Natural killer cell treated with Interleukin-12 subunit alpha and Interleukin-12 subunit beta and Interleukin-15 and Interleukin-18, amount 100 ng/mL, for 72 hours (primary cell): ENCODE results near the gene CHKB. TPM values are rescaled to one million over a fixed set of nuclear protein-coding genes. Genes with fewer than 3 reads are reported as not detected.

Experiments
- ATAC-seq, 2 donors: fragments of 150-1000 bp; cut with Tn5 transposase in 1 of 2; sonication (Bioruptor Pico), chemical (Tn5 transposase) in 1 of 2; 2 replicates each; pipeline ENCODE4 v1.10.0; 2021
- DNase-seq: peaks from one replicate; pipeline ENCODE4 v3.0.0; 2022; ENCODE audit warnings: low spot score
- H3K27ac Mint-ChIP-seq, 2 donors: 1 replicate in 1 of 2; 2 replicates in 1 of 2; pipeline ENCODE4 v1.8.0; 2022; ENCODE audit warnings: mixed read lengths in 2 of 2, mild to moderate bottlenecking in 1 of 2, moderate library complexity in 1 of 2
- H3K27me3 Mint-ChIP-seq, 2 donors: 1 replicate in 1 of 2; 2 replicates in 1 of 2; pipeline ENCODE4 v1.8.0; 2022; ENCODE audit warnings: mixed read lengths in 2 of 2
- H3K36me3 Mint-ChIP-seq: one replicate; pipeline ENCODE4 v1.8.0; 2022; ENCODE audit warnings: mixed read lengths
- H3K4me1 Mint-ChIP-seq, 2 donors: 1 replicate in 1 of 2; 2 replicates in 1 of 2; pipeline ENCODE4 v1.8.0; 2022; ENCODE audit warnings: low read depth in 2 of 2, mixed read lengths in 2 of 2, mild to moderate bottlenecking in 1 of 2
- H3K4me3 Mint-ChIP-seq: one replicate; pipeline ENCODE4 v1.8.0; 2022; ENCODE audit warnings: mixed read lengths
- H3K9me3 Mint-ChIP-seq: 2 replicates; pipeline ENCODE4 v1.8.0; 2022; ENCODE audit warnings: mixed read lengths
- total RNA-seq, 2 donors: library from RNA; stranded (reverse); gene quantifications; one replicate each; pipeline ENCODE4 v1.2.3, GENCODE V29; 2022

The CHKB gene
- total RNA-seq, 2 donors from 2014 or later, result 120 to 130 TPM

- DNase-seq (peak; percentile 60), ATAC-seq (no peak)
- Mint-ChIP-seq H3K4me1 (peaks cover 7 to 16% of the 10 kb centered on the region in 2 donors), H3K27me3 (no peaks in the 10 kb centered on the region), H3K9me3 (no peaks in the 10 kb centered on the region), H3K4me3 (no peak within 1 kb of the TSS), H3K36me3 (no peaks in the 10 kb centered on the region), H3K27ac (no peak within 1 kb of the TSS)
Observed at GRCh38 chr22:50577987-50578775, 4.5 kb downstream of the CHKB start, which contains the start of gene CPT1B. CPT1B (minus strand) TSS chr22:50578427; CDS start chr22:50577915, 512 bp downstream.

- H3K36me3 Mint-ChIP-seq, result no peaks in the 10 kb centered on the region
- H3K4me1 Mint-ChIP-seq, result peaks cover 7 to 16% of the 10 kb centered on the region in 2 donors
- ATAC-seq (no peak), DNase-seq (no peak)
- H3K4me3 Mint-ChIP-seq, result no peak overlapping the region
- no peaks in the 10 kb centered on the region for H3K27me3 Mint-ChIP-seq
- H3K9me3 Mint-ChIP-seq, result no peaks in the 10 kb centered on the region
- H3K27ac Mint-ChIP-seq, result no peak overlapping the region
Observed at GRCh38 chr22:50577697-50577986, 5.0 kb downstream of the CHKB start.

GRCh38 chr22:50576806-50577696 is 5.6 kb downstream of the CHKB start:
- ATAC-seq, result no peak
- Mint-ChIP-seq H3K27ac (no peak overlapping the region), H3K9me3 (no peaks in the 10 kb centered on the region), H3K36me3 (no peaks in the 10 kb centered on the region), H3K4me1 (peaks cover 7 to 16% of the 10 kb centered on the region in 2 donors), H3K4me3 (no peak overlapping the region), H3K27me3 (no peaks in the 10 kb centered on the region)
- DNase-seq, result no peak

GRCh38 chr22:50576070-50576469 is 6.6 kb downstream of the CHKB start:
- H3K36me3 Mint-ChIP-seq, result no peaks in the 10 kb centered on the region
- H3K9me3 Mint-ChIP-seq, result no peaks in the 10 kb centered on the region
- H3K4me3 Mint-ChIP-seq, result no peak overlapping the region
- DNase-seq (no peak), ATAC-seq (no peak)
- H3K27me3 Mint-ChIP-seq, result no peaks in the 10 kb centered on the region
- peaks cover 7 to 16% of the 10 kb centered on the region in 2 donors for H3K4me1 Mint-ChIP-seq
- no peak overlapping the region for H3K27ac Mint-ChIP-seq

GRCh38 chr22:50575426-50575941 is 7.2 kb downstream of the CHKB start:
- Mint-ChIP-seq H3K4me1 (peaks cover 7 to 15% of the 10 kb centered on the region in 2 donors), H3K36me3 (no peaks in the 10 kb centered on the region), H3K9me3 (no peaks in the 10 kb centered on the region), H3K27ac (no peak overlapping the region), H3K4me3 (no peak overlapping the region), H3K27me3 (no peaks in the 10 kb centered on the region)
- ATAC-seq (no peak), DNase-seq (no peak)

- H3K27ac Mint-ChIP-seq, result no peak overlapping the region
- H3K36me3 Mint-ChIP-seq, result no peaks in the 10 kb centered on the region
- H3K27me3 Mint-ChIP-seq, result no peaks in the 10 kb centered on the region
- no peak overlapping the region for H3K4me3 Mint-ChIP-seq
- H3K4me1 Mint-ChIP-seq, result peaks cover 0 to 7% of the 10 kb centered on the region in 2 donors
- no peak for ATAC-seq
- DNase-seq, result no peak
- no peaks in the 10 kb centered on the region for H3K9me3 Mint-ChIP-seq
Observed at GRCh38 chr22:50574383-50574755, 8.3 kb downstream of the CHKB start.

- no peak overlapping the region for H3K27ac Mint-ChIP-seq
Observed at GRCh38 chr22:50573491-50574382, 8.9 kb downstream of the CHKB start.

GRCh38 chr22:50572965-50573364 is 9.7 kb downstream of the CHKB start:
- Mint-ChIP-seq H3K27me3 (no peaks in the 10 kb centered on the region), H3K36me3 (no peaks in the 10 kb centered on the region), H3K27ac (no peak overlapping the region), H3K9me3 (no peaks in the 10 kb centered on the region), H3K4me3 (no peak overlapping the region), H3K4me1 (peaks cover 0 to 7% of the 10 kb centered on the region in 2 donors)
- no peak for DNase-seq
- no peak for ATAC-seq

More at GRCh38 chr22:50573491-50574382, 8.9 kb downstream of the CHKB start:
- Mint-ChIP-seq H3K36me3 (no peaks in the 10 kb centered on the region), H3K4me3 (no peak overlapping the region), H3K4me1 (peaks cover 0 to 7% of the 10 kb centered on the region in 2 donors), H3K9me3 (no peaks in the 10 kb centered on the region), H3K27me3 (no peaks in the 10 kb centered on the region)
- DNase-seq, result no peak
- no peak for ATAC-seq

- H3K9me3 Mint-ChIP-seq, result no peaks in the 10 kb centered on the region
- no peak for DNase-seq
- peaks cover 0 to 3% of the 10 kb centered on the region in 2 donors for H3K4me1 Mint-ChIP-seq
- H3K4me3 Mint-ChIP-seq, result no peak overlapping the region
- no peaks in the 10 kb centered on the region for H3K36me3 Mint-ChIP-seq
- no peak for ATAC-seq
- no peak overlapping the region for H3K27ac Mint-ChIP-seq
- H3K27me3 Mint-ChIP-seq, result no peaks in the 10 kb centered on the region
Observed at GRCh38 chr22:50571264-50572175, 11.1 kb downstream of the CHKB start.

GRCh38 chr22:50570861-50571260 is 11.8 kb downstream of the CHKB start:
- Mint-ChIP-seq H3K9me3 (no peaks in the 10 kb centered on the region), H3K4me1 (peaks cover 0 to 3% of the 10 kb centered on the region in 2 donors), H3K4me3 (no peak overlapping the region), H3K27ac (no peak overlapping the region), H3K27me3 (no peaks in the 10 kb centered on the region), H3K36me3 (no peaks in the 10 kb centered on the region)
- ATAC-seq (no peak), DNase-seq (no peak)

- no peaks in the 10 kb centered on the region for H3K27me3 Mint-ChIP-seq
- H3K4me1 Mint-ChIP-seq, result no peaks in the 10 kb centered on the region
- DNase-seq (no peak), ATAC-seq (no peak)
- no peaks in the 10 kb centered on the region for H3K9me3 Mint-ChIP-seq
- H3K27ac Mint-ChIP-seq, result no peak overlapping the region
- H3K4me3 Mint-ChIP-seq, result no peak overlapping the region
- no peaks in the 10 kb centered on the region for H3K36me3 Mint-ChIP-seq
Observed at GRCh38 chr22:50569896-50570535, 12.6 kb downstream of the CHKB start.

- no peak overlapping the region for H3K27ac Mint-ChIP-seq
- no peaks in the 10 kb centered on the region for H3K36me3 Mint-ChIP-seq
- ATAC-seq, result no peak
- no peaks in the 10 kb centered on the region for H3K27me3 Mint-ChIP-seq
- H3K4me3 Mint-ChIP-seq, result no peak overlapping the region
- no peaks in the 10 kb centered on the region for H3K9me3 Mint-ChIP-seq
- H3K4me1 Mint-ChIP-seq, result no peaks in the 10 kb centered on the region
- DNase-seq, result no peak
Observed at GRCh38 chr22:50569041-50569459, 13.6 kb downstream of the CHKB start.
